A549 (cell line): Measurements from ENCODE around the gene TMEM186. TPM values are rescaled to one million over a fixed set of nuclear protein-coding genes. Genes with fewer than 3 reads are reported as not detected.

Experiments used
- ATAC-seq, 2 experiments: fragments of 200-7000 bp in 1 of 2; fragments of >200 bp in 1 of 2; cut with Nextera tagmentation in 1 of 2; cut with Tn5 transposase in 1 of 2; 3 replicates each; pipeline versions ENCODE4 v1.8.0 to v1.9.1; 2018 to 2020; ENCODE audit warnings: mild to moderate bottlenecking in 1 of 2, moderate library complexity in 1 of 2
- CTCF ChIA-PET: fragments of 300-600 bp; sonication (Branson Sonifier 250); formaldehyde crosslinking; extraction: SDS; loops from one replicate; lab custom pipeline; 2021; ENCODE audit warnings: antibody characterized with exemption, inconsistent platforms; lab: Yijun Ruan, JAX
- POLR2A ChIA-PET: fragments of 350-600 bp; formaldehyde crosslinking; extraction: SDS; loops from one replicate; lab custom pipeline; 2021; ENCODE audit warnings: antibody characterized with exemption, inconsistent platforms; lab: Yijun Ruan, JAX
- DNase-seq, 2 experiments: peaks; one replicate each; pipeline versions ENCODE4 v3.0.0 to v3.0.0-alpha.2; 2011 to 2016; ENCODE audit warnings: low read depth in 1 of 2, low spot score in 1 of 2
- FAIRE-seq: peaks from 2 replicates; lab custom pipeline; 2011; peaks lifted over from hg19 to GRCh38; lab: Jason Lieb, UNC
- H3K27ac ChIP-seq, 2 experiments: fragments of >200 bp; sonication (Bioruptor Twin); formaldehyde crosslinking; 3 replicates each; pipeline ENCODE4 v1.5.1; 2016 to 2017
- H3K4me1 ChIP-seq: fragments of >200 bp; sonication (Bioruptor Twin); formaldehyde crosslinking; 3 replicates; pipeline ENCODE4 v1.6.1; 2016
- H3K4me2 ChIP-seq: fragments of >200 bp; sonication (Bioruptor Twin); formaldehyde crosslinking; 3 replicates; pipeline ENCODE4 v1.6.1; 2016
- H3K4me3 ChIP-seq: fragments of >200 bp; sonication (Bioruptor Twin); formaldehyde crosslinking; 3 replicates; pipeline ENCODE4 v1.5.1; 2016
- H3K9me3 ChIP-seq: fragments of >200 bp; sonication (Bioruptor Twin); formaldehyde crosslinking; 3 replicates; pipeline ENCODE4 v1.6.1; 2016
- BHLHE40 ChIP-seq: IDR thresholded peaks from 2 replicates; pipeline ENCODE4 v1.6.1; 2012; ENCODE audit warnings: low read depth, low read length, inconsistent platforms
- CBX2 ChIP-seq: fragments of 200-600 bp; sonication (generic); IDR thresholded peaks from 2 replicates; pipeline ENCODE4 v1.6.1; 2016; ENCODE audit warnings: low read depth, mild to moderate bottlenecking, borderline replicate concordance
- ESRRA ChIP-seq: fragments of 150-350 bp; IDR thresholded peaks from 2 replicates; pipeline ENCODE4 v1.6.1; 2014; ENCODE audit warnings: mild to moderate bottlenecking, low read length, borderline replicate concordance
- FOXS1 ChIP-seq: fragments of 250-450 bp; sonication (Bioruptor Pico); IDR thresholded peaks from 2 replicates; pipeline ENCODE4 v1.5.0; 2020; ENCODE audit warnings: mild to moderate bottlenecking, moderate library complexity
- HDAC2 ChIP-seq: fragments of 200-600 bp; sonication (generic); IDR thresholded peaks from 2 replicates; pipeline ENCODE4 v1.6.1; 2016
- HEYL ChIP-seq: fragments of 250-450 bp; sonication (Bioruptor Pico); IDR thresholded peaks from 2 replicates; pipeline ENCODE4 v1.8.0; 2021; ENCODE audit warnings: mild to moderate bottlenecking, moderate library complexity
- HMGXB4 ChIP-seq: fragments of 250-450 bp; sonication (Bioruptor Pico); IDR thresholded peaks from 2 replicates; pipeline ENCODE4 v1.5.0; 2021; ENCODE audit warnings: mild to moderate bottlenecking, moderate library complexity, borderline replicate concordance
- HOXA7 ChIP-seq: fragments of 250-450 bp; sonication (Bioruptor Pico); IDR thresholded peaks from 2 replicates; pipeline ENCODE4 v1.5.0; 2020; ENCODE audit warnings: mild to moderate bottlenecking, moderate library complexity
- HOXB5 ChIP-seq: fragments of 250-450 bp; sonication (Bioruptor Pico); IDR thresholded peaks from 2 replicates; pipeline ENCODE4 v1.5.0; 2020; ENCODE audit warnings: mild to moderate bottlenecking, moderate library complexity
- JUN ChIP-seq, 2 experiments: fragments of >200 bp; sonication (Bioruptor Twin); formaldehyde crosslinking; IDR thresholded peaks; 2 replicates in 1 of 2; 3 replicates in 1 of 2; pipeline ENCODE4 v1.6.1; 2016 to 2017
- KDM1A ChIP-seq: fragments of 200-600 bp; sonication (generic); IDR thresholded peaks from 2 replicates; pipeline ENCODE4 v1.6.1; 2016; ENCODE audit warnings: low read depth, mild to moderate bottlenecking
- MAX ChIP-seq: IDR thresholded peaks from 2 replicates; pipeline ENCODE4 v1.6.1; 2012
- NFE2L2 ChIP-seq: fragments of 150-350 bp; conservative IDR thresholded peaks from 2 replicates; pipeline ENCODE4 v1.6.1; 2014; ENCODE audit warnings: low read length
- NR3C1 ChIP-seq: fragments of >200 bp; sonication (Bioruptor Twin); formaldehyde crosslinking; IDR thresholded peaks from 3 replicates; pipeline ENCODE4 v1.6.1; 2017
- PHF8 ChIP-seq: fragments of 200-600 bp; sonication (generic); IDR thresholded peaks from 2 replicates; pipeline ENCODE4 v1.6.1; 2016; ENCODE audit warnings: low read depth, mild to moderate bottlenecking, antibody characterized with exemption, moderate library complexity, borderline replicate concordance
- RCOR1 ChIP-seq: fragments of 150-350 bp; IDR thresholded peaks from 2 replicates; pipeline ENCODE4 v1.6.1; 2014; ENCODE audit warnings: antibody characterized with exemption, low read length, low read depth
- RFX5 ChIP-seq: fragments of 450-650 bp; IDR thresholded peaks from 2 replicates; pipeline ENCODE4 v1.7.1; 2014; ENCODE audit warnings: antibody characterized with exemption, mild to moderate bottlenecking, moderate library complexity
- RNF2 ChIP-seq: fragments of 200-600 bp; sonication (generic); IDR thresholded peaks from 2 replicates; pipeline ENCODE4 v1.6.1; 2016; ENCODE audit warnings: low read depth, mild to moderate bottlenecking, antibody characterized with exemption, moderate library complexity, borderline replicate concordance
- SMC3 ChIP-seq: fragments of >200 bp; sonication (Bioruptor Twin); formaldehyde crosslinking; IDR thresholded peaks from 3 replicates; pipeline ENCODE4 v1.6.1; 2018; ENCODE audit warnings: inconsistent platforms
- SREBF2 ChIP-seq: fragments of 450-650 bp; IDR thresholded peaks from 2 replicates; pipeline ENCODE4 v1.6.1; 2014; ENCODE audit warnings: mild to moderate bottlenecking, moderate library complexity
- TFCP2L1 ChIP-seq: fragments of 250-450 bp; sonication (Bioruptor Pico); IDR thresholded peaks from 2 replicates; pipeline ENCODE4 v1.5.0; 2021; ENCODE audit warnings: mild to moderate bottlenecking
- TP53 ChIP-seq: fragments of 250-450 bp; sonication (Bioruptor Pico); IDR thresholded peaks from 2 replicates; pipeline ENCODE4 v1.5.0; 2021; ENCODE audit warnings: mild to moderate bottlenecking, moderate library complexity
- USF2 ChIP-seq: fragments of 450-650 bp; IDR thresholded peaks from 2 replicates; pipeline ENCODE4 v1.6.1; 2014; ENCODE audit warnings: antibody characterized with exemption
- ZFP36 ChIP-seq: fragments of 450-650 bp; IDR thresholded peaks from 2 replicates; pipeline ENCODE4 v1.6.1; 2014; ENCODE audit warnings: borderline replicate concordance; ENCODE audit not compliant: partially characterized antibody
- WGBS: methylation state at CpG from one replicate; pipeline ENCODE4 v1.1.6; 2017; ENCODE audit errors: missing lambda C conversion rate; 5-methylcytosine and 5-hydroxymethylcytosine counted together
- polyA plus RNA-seq, 4 experiments: library from polyadenylated mRNA; depleted of rRNA in 3 of 4; stranded (reverse); fragments of >200 nt; fragmentation: RNase III in 1 of 4; extraction: RNeasy Plus Mini Kit Qiagen cat#74134 plus additional on column Dnase treatment in 1 of 4; gene quantifications; 2 replicates in 3 of 4; 3 replicates in 1 of 4; pipeline ENCODE4 v1.2.3, GENCODE V29; 2011 to 2017
- TF ChIP-seq, protein P1 (sequence below): fragments of 150-350 bp; IDR thresholded peaks from 2 replicates; pipeline ENCODE4 v1.6.1; 2014; ENCODE audit warnings: low read depth, mild to moderate bottlenecking, low read length
- TF ChIP-seq, protein P2 (sequence below): fragments of 200-600 bp; sonication (generic); IDR thresholded peaks from 2 replicates; pipeline ENCODE4 v1.6.1; 2016; ENCODE audit warnings: antibody characterized with exemption, mild to moderate bottlenecking, moderate library complexity
- TF ChIP-seq, protein P3 (sequence below): fragments of >200 bp; sonication (Bioruptor Twin); formaldehyde crosslinking; IDR thresholded peaks from 2 replicates; pipeline ENCODE4 v1.6.1; 2016
- TF ChIP-seq, protein P4 (sequence below): IDR thresholded peaks from 2 replicates; pipeline ENCODE4 v1.6.1; 2012

Gene TMEM186
- polyA plus RNA-seq, 2 of the 4 experiments (the other 2 are of a cell fraction) = 10.9 to 12.7 TPM

DNA sequence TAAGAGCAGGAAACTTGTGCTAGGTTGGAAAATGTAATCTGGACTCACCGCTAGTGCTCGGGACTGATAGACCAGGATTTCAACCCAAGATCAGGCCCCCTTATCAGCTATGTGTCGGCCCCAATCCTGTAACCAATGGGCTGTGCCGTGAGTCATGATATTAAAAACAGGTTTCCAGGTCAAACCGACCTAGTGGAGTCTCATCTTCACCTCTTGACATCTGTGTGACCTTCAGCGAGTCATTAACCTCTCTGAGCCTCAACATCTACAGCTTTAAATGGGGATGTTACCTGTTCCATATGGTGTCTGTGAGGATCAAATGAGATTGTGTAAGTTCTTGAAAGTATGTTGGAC, 712 bp upstream of the TMEM186 start:
- Histone ChIP-seq H3K4me1 (peaks cover 28% of the 10 kb centered on the region), H3K9me3 (no peaks in the 10 kb centered on the region), H3K27ac (peak overlapping the region; percentile 95 to 96), H3K4me3 (peak overlapping the region; percentile 88), H3K4me2 (peak overlapping the region; percentile 97)
- POLR2A ChIA-PET = no interaction called here
- FAIRE-seq = no peak
- WGBS = under 1% methylated on average over 6 of the region's 6 CpGs
- TF ChIP-seq JUN (IDR thresholded peaks at IDR 0.05) (no peak), NR3C1 (no peak), TFCP2L1 (CRISPR knock-in tag) (no peak), SMC3 (no peak), MAX (no peak), HEYL (CRISPR knock-in tag) (no peak), RNF2 (no peak), ESRRA (peak; percentile 65; the same call in 1 of the 2 replicates), ZFP36 (peak; percentile 2), BHLHE40 (no peak)
- TF ChIP-seq, protein P1, sequence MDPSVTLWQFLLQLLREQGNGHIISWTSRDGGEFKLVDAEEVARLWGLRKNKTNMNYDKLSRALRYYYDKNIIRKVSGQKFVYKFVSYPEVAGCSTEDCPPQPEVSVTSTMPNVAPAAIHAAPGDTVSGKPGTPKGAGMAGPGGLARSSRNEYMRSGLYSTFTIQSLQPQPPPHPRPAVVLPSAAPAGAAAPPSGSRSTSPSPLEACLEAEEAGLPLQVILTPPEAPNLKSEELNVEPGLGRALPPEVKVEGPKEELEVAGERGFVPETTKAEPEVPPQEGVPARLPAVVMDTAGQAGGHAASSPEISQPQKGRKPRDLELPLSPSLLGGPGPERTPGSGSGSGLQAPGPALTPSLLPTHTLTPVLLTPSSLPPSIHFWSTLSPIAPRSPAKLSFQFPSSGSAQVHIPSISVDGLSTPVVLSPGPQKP = no peak
- TF ChIP-seq, protein P2, sequence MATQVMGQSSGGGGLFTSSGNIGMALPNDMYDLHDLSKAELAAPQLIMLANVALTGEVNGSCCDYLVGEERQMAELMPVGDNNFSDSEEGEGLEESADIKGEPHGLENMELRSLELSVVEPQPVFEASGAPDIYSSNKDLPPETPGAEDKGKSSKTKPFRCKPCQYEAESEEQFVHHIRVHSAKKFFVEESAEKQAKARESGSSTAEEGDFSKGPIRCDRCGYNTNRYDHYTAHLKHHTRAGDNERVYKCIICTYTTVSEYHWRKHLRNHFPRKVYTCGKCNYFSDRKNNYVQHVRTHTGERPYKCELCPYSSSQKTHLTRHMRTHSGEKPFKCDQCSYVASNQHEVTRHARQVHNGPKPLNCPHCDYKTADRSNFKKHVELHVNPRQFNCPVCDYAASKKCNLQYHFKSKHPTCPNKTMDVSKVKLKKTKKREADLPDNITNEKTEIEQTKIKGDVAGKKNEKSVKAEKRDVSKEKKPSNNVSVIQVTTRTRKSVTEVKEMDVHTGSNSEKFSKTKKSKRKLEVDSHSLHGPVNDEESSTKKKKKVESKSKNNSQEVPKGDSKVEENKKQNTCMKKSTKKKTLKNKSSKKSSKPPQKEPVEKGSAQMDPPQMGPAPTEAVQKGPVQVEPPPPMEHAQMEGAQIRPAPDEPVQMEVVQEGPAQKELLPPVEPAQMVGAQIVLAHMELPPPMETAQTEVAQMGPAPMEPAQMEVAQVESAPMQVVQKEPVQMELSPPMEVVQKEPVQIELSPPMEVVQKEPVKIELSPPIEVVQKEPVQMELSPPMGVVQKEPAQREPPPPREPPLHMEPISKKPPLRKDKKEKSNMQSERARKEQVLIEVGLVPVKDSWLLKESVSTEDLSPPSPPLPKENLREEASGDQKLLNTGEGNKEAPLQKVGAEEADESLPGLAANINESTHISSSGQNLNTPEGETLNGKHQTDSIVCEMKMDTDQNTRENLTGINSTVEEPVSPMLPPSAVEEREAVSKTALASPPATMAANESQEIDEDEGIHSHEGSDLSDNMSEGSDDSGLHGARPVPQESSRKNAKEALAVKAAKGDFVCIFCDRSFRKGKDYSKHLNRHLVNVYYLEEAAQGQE = no peak
- ATAC-seq = peak; percentile 8 to 36; a peak in 3 of 6 replicates
- CTCF ChIA-PET = interaction anchor here (0.6 to 0.9 kb wide), 3 partner anchors 75 to 210 kb away, joined by 3 read pairs; no protein-coding TSS in a partner anchor
- peak in 1 of 2 experiments; percentile 7 for DNase-seq

DNA sequence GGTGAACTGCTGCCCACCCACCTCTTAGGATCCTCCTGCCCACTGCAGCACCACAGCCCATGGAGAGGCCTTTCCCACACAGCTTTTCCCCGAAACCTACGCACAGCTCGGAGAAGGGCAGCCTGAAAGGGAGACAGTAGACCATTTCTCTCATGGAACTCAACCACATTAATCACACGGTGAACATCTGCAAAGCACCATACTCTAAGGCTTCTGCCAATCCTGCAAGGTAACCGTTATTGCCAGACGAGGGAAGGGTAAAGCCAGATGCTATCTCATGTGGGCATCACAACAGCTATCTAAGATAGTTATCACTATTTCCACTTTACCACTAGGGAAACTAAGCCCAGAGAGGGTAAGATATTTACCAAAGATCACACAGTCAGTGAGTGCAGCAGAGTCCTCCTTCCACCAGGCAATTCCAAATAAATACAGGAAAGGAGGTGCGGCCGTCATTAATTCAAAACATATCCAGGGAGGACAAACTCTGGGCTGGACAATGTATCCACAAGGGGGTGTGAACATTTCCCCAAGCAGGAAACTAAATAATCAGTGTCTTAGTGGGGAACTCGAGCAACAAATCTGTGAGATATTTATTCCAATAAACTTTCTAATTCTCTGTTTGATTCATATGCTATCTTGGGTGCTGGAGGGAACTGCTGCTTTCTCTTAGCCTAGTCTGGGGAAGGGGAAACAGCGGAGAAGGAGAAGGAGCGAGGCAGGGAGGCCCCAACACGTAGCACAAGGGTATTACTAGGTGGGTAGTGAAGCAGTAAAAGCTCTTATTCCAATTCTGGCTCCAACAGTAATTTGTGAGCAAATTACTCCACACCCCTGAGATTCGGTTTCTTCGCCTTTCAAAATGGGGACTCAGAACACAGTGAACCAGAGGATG, 723 bp downstream of the TMEM186 start:
- H3K9me3 ChIP-seq = no peaks in the 10 kb centered on the region
- POLR2A ChIA-PET = no interaction called here
- 46% methylated on average over 14 of the region's 14 CpGs for WGBS

More for the DNA sequence above, 723 bp downstream of the TMEM186 start:
- Histone ChIP-seq H3K4me3 (peak overlapping the region; percentile 88), H3K4me1 (peaks cover 28% of the 10 kb centered on the region), H3K27ac (peak overlapping the region; percentile 95 to 96)
- FAIRE-seq = no peak
- TF ChIP-seq, protein P3, sequence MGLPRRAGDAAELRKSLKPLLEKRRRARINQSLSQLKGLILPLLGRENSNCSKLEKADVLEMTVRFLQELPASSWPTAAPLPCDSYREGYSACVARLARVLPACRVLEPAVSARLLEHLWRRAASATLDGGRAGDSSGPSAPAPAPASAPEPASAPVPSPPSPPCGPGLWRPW = no peak
- no peak for TF ChIP-seq HMGXB4 (CRISPR knock-in tag)
- no peak for TF ChIP-seq RFX5
- TF ChIP-seq, protein P4, sequence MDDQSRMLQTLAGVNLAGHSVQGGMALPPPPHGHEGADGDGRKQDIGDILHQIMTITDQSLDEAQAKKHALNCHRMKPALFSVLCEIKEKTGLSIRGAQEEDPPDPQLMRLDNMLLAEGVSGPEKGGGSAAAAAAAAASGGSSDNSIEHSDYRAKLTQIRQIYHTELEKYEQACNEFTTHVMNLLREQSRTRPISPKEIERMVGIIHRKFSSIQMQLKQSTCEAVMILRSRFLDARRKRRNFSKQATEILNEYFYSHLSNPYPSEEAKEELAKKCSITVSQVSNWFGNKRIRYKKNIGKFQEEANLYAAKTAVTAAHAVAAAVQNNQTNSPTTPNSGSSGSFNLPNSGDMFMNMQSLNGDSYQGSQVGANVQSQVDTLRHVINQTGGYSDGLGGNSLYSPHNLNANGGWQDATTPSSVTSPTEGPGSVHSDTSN = no peak
- no peak for TF ChIP-seq KDM1A
- no peak for TF ChIP-seq SREBF2
- TF ChIP-seq HEYL (CRISPR knock-in tag) = no peak
- no peak for TF ChIP-seq NR3C1
- no peak for TF ChIP-seq TP53 (CRISPR knock-in tag)
- no peak for TF ChIP-seq HOXB5
- no peak for TF ChIP-seq ZFP36
- TF ChIP-seq PHF8 = no peak
- TF ChIP-seq HOXA7 (CRISPR knock-in tag) = no peak
- TF ChIP-seq TFCP2L1 (CRISPR knock-in tag) = no peak
- TF ChIP-seq CBX2 = no peak
- no peak for TF ChIP-seq USF2
- no peak for TF ChIP-seq HDAC2
- no peak for TF ChIP-seq FOXS1 (CRISPR knock-in tag)
- no peak for TF ChIP-seq RCOR1
- TF ChIP-seq NFE2L2 = no peak
- TF ChIP-seq, all 56 proteins: peak for 0
- DNase-seq = no peak
- no peak for ATAC-seq
- CTCF ChIA-PET = interaction anchor here (0.8 to 2.6 kb wide), 8 partner anchors 10 to 229 kb away, joined by 3 to 36 read pairs (median 3); no protein-coding TSS in a partner anchor
- H3K4me2 ChIP-seq = peak overlapping the region; percentile 92
